Ramos (cell line): ENCODE data around the gene IGSF21.

Experiments
- in situ Hi-C: fragments of 300-500 bp; cut with MboI; formaldehyde crosslinking; loops from one replicate; pipeline ENCODE4 v1.14.3; 2022; ENCODE audit warnings: low sequenced_read_pairs; ENCODE audit not compliant: unreplicated experiment

Gene IGSF21

DNA sequence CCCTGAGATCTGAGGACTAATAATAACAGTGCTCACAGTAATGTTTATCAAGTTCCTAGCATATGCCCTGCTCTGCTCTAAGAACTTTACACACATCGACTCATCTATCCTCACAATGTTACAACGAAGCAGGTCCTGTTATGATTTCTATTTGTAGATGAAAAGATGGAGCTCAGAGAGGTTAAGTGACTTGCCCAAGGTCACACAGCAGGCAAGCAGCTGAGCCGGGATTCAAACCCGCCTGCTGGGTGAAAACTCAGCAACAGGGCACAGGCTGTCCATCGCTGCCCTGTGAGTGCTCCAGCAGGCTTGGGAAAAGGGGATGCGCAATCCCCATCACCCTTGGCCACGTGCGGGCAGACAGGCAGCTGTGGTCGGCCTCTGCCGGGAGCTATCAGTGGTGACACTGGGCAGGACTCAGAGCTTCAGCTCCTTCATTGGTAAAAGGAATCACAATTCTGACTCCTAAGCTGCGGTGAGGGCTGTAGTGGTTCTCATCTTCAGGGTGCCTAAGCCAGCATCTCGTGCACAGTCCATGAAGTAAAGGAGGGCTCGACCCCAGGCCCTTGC is 199.8 kb downstream of the IGSF21 start:
- in situ Hi-C loops, result no loop called here

DNA sequence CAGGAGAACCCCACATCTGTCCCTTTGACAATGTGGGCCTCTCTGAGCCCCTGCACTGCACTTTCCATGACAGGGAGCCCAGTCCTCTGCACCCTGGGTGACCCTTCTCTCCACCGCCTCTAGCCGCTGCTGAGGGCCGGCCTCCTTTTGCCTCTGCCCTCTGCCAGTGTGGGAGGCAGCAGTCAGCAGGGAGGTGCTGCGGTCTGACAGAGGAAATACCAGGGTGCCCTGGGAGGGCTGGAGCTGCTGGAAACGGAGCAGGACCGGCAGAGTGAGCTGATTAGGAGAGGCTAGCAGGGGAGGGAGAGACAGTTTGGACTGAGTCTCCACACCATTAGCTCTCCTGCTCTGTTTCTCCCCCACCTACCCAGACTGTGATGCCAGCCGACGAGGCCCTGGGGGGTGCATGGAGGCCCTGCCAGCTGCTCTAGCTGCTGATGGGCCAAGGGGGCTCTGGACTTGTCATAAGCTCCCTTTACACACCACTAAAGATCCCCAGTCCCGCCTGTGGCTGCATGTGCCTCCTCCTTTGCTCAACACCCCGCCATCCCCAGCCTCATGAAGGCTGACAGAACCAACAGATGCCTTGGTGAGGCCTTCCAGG is 202.1 kb downstream of the IGSF21 start:
- in situ Hi-C loops, result no loop called here

DNA sequence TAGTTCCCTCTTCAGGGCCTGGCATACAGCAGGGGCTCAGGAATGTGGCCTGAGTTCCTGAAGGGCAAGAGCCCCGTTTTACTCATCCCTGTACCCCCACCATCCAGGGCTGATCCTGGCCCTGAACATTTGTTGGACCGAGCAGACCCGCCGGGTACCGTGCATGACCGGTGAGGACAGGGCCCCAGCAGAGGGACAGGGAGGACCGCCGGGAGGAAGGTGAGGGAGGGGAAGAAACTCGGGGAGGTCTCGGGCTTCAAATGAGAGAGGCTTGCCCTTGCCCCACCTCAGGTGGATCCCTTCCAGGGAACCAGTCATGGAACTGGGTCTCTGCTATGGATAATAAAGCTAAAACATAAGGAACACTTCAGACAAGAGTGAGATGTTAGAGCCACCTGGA is 205.4 kb downstream of the IGSF21 start:
- in situ Hi-C loops, result no loop called here

DNA sequence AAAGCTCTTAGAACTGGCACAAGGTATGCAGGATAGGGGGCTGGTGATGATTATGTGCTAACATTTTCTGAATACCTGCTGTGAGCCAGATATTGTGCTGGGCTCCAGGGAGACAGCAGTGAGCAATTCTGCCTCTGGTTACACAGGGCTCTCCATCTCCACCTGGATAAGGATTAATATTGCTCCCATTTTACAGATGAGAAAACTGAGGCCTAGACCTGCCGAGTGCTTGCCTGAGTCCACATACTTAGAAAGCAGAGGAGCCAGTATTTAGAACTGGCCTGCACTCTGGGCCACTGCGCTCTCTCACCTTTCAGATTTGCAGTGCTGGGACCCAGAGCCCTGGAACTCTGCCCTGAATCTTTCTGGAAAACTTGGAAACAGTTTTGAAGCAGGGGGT is 205.9 kb downstream of the IGSF21 start:
- in situ Hi-C loops, result no loop called here

DNA sequence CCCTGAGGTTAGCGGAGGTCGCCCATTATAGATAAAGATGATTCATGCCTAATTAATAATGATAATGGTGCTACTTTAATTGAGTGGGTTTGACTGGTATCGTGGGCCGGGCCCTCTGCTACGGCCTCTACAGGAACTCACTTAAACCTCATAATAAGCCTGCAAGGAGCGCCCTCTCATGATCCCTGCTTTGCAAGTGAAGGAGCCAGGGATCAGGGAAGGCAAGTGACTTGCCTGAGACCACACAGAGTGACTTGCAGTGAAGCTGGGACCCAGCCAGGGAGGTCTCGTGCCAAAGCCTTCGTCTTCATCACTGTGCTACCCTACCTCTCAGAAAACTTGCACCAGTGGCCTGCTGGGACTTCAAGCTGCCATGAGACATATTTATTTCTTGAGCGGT is 206.8 kb downstream of the IGSF21 start:
- in situ Hi-C loops, result no loop called here

DNA sequence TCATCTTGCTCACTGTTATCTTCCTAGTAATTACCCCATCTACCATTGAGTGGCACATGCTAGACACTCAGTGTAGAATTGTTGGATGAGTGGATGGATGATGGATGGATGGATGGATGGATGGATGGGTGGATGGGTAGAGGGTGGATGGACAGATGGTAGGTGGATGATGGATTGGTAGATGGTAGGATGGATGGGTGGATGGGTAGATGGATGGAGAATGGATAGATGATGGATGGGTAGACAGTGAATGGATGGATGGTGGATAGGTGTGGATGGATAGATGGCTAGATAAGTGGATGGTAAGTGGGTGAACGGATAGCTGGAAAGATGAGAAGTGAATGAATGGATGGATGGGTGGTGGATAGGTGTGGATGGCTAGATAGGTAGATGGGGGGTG is 207.9 kb downstream of the IGSF21 start:
- in situ Hi-C loops, result no loop called here

DNA sequence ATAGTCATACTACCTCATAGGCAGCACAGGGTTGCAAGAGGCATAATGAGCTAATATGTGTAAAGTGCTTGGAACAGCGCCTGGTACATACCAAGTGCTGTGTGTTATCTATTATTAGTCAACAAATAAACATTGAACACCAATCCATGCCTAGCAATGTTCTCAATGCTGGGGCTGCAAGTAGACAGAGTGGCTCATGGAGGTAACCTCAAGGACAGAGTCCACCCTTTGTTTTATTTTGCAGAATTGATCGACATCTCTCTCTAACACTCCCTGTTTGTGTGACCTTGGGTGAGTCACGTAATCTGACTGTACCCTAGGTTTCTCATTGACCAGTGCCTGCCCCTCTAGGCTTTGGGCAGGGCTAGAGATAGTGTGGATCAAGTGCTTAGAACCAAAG is 209.2 kb downstream of the IGSF21 start:
- in situ Hi-C loops, result no loop called here

DNA sequence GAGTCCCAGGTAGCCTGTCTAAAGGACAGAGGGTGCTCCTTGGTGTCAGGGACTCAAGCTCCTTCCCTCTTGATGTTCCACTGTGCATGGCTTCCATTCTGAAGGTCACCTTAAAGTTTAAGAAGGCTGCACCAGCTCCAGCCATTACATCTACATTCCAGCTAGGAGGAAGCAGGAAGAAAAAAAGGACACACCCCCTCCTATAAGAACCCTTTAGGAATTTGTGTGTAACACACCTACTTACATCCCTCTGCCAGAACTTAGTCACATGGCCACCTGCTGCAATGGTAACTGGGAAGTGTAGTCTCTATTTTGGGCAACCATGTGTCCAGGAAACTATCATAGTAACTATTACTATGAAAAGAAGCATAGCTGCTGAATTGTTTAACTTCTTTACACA is 211.5 kb downstream of the IGSF21 start:
- in situ Hi-C loops, result no loop called here

DNA sequence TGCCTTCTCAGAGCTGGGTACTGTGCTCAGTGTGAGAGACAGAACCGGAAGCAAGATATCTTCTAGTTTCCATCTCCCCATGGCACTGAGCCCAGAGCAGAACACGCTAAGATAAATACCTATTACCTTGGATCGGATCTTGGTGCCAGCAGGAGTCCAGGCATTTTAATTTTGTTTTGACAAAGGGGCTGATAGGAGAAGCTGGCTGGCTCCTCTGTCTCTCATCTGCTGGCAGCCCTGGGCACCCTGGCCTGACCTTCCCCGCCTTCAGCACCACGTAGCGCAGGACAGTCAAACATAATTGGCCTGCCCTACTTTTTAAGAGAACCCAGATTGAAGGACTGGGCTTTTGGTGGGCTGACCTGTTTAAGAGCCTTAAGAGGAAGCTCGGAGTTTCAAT is 212.5 kb downstream of the IGSF21 start:
- in situ Hi-C loops, result no loop called here

DNA sequence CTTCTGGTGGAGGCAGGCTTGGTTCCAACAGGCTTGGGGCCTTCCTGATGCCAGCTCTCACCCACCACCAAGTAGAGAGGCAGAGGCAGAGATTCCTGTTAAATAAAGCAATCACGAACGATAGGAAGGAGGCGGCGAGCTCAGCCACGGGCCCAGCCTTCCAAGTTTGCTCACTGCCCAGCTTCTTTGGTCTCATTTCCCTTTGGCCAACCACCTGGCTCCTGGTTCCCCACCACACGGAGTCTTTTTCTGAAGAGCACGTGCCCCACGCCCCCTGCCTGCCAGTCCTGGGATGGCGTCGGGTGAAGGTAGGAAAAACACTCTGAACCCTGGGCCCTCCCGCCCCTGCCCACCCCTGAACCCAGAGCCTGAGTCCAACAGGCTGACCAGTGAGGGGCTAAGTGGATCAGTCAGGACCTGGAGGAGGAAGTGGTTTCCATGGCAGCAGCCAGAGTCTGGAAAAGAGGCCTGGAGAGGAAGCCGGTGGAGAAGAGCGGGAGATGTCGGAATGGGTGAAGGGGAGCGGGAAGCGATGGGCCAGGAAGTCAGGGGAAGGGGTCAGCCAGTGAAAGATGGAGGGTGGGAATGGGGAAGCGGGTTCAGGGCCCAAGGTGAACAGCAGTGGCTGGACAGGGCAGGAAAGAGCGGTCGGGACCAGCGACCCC is 214.9 kb downstream of the IGSF21 start:
- in situ Hi-C loops, result no loop called here

DNA sequence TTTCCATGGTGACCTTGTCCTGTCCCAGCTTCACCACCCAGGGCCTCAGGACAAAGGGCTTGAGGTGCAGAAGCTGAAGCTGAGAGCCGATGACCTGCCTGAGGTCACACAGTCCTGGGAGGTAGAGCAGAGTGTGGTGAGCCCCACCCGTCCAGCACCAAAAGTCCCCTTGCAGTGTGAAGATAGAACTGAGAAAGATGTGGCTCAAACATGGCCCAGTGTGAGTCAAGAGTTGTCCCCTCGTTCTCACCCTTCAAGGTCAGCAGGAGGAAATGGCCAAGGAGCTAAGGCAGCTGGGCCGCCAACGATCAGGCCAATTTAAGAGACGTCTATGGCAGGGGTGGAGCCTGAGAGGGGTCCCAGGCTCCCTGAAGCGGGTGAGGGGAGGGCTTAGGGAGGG is 215.7 kb downstream of the IGSF21 start:
- in situ Hi-C loops, result no loop called here

DNA sequence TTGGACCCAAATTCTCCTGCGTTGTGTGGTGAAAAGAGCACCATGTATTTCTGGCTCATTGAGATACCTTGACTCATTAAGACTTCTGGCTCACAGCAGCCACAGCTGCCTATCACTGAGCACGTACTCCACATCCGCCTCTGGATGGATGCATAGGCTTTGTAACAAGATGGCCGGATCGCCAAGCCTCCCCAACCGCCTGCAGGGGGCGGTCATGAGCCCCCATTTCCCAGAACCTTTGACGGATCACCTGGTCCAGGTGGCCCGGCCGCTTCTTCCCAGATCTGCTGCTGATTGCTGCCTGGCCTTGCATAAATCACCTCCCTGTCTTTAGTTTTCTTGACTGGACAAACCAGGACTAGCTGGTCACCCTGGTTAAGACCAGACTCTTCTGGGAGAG is 216.6 kb downstream of the IGSF21 start:
- in situ Hi-C loops, result no loop called here

DNA sequence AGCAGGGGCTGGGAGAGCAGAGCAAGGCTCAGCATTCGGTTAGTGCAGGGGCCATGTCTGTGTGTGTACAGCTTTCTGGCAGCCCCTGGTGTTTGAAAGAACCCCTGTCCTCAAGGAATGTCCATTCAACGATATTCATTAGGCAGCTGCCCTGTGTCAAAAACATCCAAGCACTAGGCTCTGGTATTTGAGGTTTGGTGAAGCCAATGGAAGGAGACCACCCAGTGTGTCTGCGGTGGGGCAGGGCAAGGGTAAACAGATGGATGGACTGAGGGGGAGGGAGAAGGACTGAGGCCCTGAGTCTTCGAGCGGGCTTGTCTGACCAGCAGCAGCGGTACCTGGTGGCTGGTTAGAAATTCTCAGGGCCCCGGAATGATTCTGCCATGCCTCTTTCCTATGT is 217.5 kb downstream of the IGSF21 start:
- in situ Hi-C loops, result no loop called here

DNA sequence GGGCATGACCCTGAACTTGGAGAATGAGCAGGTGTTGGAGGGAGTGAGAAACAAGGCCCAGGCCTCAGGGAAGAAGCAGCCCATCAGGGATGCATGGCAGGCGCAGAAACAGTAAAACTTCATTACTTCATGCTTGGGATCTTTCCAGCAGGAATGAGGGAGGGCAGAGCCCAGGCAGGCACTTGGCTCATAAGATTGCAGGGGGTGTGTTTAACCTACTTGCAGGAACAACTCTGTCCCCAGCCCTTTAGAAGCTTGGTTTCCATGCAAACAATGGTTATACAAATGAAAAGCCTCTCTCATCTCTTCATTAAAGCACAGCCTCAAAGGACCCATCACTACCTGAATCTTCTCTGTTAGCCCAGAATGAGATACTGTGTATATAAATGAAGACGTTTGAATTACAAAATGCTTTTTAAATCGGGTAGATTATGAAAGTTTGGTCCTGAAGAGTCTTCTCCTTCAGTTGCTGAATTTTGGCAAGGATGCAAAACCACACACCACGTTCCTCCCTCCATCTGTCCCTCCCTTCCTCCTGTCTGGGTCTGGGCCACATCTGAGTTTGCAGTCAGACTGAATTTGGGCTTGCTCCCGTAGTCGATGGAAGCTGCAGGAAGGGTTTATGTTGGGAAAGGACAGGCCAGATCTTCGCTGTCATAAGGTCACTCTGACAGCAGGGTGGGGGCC is 218.8 kb downstream of the IGSF21 start:
- in situ Hi-C loops, result no loop called here

DNA sequence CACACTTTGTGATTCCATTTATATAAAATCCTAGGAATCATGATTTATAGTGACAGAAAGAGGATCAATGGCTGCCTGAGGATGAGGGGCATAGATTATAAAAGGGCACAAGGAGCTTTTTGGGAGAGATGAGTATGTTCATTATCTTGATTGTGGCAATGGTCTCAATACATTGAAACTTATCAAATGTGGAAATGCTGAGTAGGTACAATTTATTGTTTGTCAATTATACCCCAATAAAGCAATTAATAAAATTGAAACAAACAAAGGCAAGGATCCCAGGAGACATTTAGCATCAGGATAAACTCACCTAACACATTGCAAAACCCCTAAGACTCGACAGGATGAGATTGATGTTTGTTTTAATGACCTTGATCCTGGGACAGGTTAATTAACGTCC is 220.1 kb downstream of the IGSF21 start:
- in situ Hi-C loops, result no loop called here

DNA sequence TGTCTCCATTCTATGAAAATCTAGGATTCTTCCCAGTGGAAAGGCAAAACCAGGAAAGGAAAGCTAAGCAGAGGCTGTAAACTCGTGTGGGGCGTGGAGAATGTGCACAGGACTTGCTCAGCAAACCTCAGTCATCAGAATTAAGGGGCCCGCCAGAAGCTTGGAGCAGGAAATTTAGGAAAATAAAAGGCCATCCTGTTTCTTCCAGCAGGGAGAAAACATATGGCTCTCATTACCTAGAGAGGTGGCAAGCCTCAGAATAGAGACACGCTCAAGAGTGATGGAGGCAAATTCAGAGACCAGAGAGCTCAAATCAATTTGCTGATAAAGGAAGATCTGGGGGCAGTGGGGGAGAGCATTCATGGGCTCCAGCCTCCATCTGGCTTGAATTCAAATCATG is 221.2 kb downstream of the IGSF21 start:
- in situ Hi-C loops, result no loop called here

DNA sequence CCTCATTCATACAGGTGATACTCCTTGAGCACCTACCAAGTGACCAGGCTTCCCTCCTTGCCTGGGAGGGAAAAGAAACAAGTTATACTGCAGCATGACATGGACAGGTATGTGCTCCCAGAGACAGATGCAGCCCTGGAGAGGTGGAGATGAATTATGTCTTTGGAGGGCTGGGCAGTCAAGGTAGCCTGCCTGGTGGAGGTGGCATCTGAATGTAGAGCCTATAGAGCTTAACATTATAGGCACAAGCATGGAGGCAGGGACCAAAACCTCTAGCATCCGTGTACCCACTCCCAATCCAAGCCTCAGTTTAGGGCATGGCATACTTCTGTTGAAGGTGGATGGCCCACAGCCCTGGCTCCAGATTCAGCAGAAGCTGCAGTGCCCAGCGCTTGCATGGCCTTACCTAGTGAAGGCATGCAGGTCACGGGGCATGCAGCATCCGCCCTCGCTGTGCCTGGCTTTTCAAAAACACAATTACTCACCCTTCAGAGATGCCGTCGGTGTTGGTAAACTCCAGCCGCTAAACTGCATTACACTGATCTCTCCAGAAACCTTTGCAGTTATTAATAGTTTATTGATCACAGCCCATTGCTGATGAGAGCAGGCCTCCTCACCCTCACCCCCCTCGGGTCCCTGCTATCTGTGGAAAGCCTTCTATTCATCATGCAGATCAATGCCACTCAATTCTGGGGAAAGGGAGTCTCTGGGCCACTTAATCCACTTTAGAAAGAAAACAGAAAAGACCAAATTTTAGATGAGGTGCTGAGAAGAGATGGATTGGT is 222.1 kb downstream of the IGSF21 start:
- in situ Hi-C loops, result no loop called here

DNA sequence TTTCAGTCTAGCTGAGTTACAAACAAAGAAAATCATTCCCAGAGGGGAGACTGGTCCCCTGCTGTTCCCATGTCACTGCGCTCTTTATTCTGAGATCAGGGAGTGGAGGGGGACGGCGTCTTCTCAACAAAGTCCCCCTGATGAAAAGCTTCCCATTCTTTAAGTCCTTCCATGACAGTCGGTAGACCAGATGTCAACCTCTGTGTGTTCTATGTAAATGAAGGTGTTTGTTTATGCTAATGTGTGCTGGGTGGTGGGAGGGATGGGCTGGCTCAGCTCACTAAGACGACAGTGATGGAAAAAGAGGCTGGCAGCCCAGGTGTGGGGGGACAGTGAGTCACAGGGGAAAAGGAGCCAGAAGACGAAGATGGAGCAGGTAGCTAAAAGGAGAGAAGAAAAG is 225.0 kb downstream of the IGSF21 start:
- in situ Hi-C loops, result no loop called here

DNA sequence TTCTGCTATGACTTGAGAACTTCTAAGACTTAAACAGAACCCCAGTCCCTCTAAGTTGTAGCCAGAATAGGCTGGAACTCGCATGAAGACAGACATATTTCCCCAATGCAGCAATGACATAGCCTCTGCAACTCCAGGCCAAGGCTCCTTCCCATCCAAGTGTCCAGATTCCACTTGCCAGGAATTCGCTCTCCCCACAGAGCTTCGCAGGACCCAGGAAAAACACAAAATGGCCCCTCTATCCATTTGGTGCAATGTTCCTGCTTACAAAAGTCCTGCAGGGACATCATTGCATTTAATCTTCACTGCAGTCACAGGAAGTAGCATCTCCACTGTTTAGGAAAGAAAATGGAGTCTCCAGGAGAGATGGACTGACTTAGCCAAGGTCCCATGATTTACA is 225.6 kb downstream of the IGSF21 start:
- in situ Hi-C loops, result no loop called here

DNA sequence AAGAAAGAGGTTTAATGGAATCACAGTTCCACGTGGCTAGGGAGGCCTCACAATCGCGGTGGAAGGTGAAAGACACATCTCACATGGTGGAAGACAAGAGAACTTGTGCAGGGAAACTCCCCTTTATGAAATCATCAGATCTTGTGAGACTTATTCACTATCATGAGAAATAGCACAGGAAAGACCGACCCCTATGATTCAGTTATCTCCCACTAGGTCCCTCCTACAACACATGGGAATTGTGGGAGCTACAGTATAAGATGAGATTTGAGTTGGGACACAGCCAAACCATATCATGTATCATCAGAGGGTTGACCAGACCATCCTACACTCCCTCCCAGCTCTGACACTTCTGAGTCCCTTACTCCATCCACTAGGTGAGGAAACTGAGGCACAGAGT is 229.2 kb downstream of the IGSF21 start:
- in situ Hi-C loops, result no loop called here

DNA sequence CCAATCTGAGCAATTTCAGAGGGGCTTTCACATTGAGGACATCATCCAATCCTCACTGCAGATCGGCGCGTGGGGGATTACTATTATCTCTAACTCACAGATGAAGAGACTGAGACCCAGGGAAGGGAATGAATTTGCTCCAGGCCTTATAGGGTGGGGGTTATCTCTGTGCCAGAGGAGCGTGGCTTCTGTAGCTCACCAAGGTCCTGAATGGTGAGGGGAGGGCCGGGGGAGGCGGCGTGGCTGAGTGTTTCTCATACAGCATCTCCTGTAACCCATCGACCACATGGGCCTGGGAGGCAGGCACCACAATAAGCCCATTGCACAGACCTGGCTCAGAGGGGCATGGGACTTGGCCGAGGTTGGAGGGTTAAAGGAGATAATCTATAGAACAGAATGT is 230.2 kb downstream of the IGSF21 start:
- in situ Hi-C loops, result no loop called here
